H9 (cell line): ENCODE results near the gene CTNNA1. TPM values are rescaled to one million over a fixed set of nuclear protein-coding genes. Genes with fewer than 3 reads are reported as not detected.
"Not testable (repeated sequence)": the region's sequence is repeated elsewhere in the genome, so short reads cannot be mapped to it uniquely, and the experiment has no call there.

Source experiments
- DNase-seq: peaks from one replicate; pipeline ENCODE4 v3.0.0-alpha.2; 2017
- H2AFZ ChIP-seq: one replicate; pipeline ENCODE4 v1.6.1; 2013; ENCODE audit warnings: mild to moderate bottlenecking, low read length, control low read depth, moderate library complexity
- H2AK5ac ChIP-seq: 2 replicates; pipeline ENCODE4 v1.6.1; 2013; ENCODE audit warnings: low read length, control low read depth, mixed read lengths; ENCODE audit not compliant: insufficient read length
- H2BK120ac ChIP-seq: one replicate; pipeline ENCODE4 v1.6.1; 2013; ENCODE audit warnings: low read depth, mild to moderate bottlenecking, low read length, control low read depth, inconsistent platforms; ENCODE audit not compliant: poor library complexity, severe bottlenecking
- H2BK12ac ChIP-seq: 2 replicates; pipeline ENCODE4 v1.6.1; 2013; ENCODE audit warnings: low read length, control low read depth, mixed read lengths, low read depth; ENCODE audit not compliant: insufficient read length
- H2BK15ac ChIP-seq: 2 replicates; pipeline ENCODE4 v1.6.1; 2013; ENCODE audit warnings: low read depth, low read length, control low read depth
- H2BK20ac ChIP-seq: one replicate; pipeline ENCODE4 v1.6.1; 2013; ENCODE audit warnings: low read depth, mild to moderate bottlenecking, low read length, control low read depth, inconsistent platforms; ENCODE audit not compliant: poor library complexity, severe bottlenecking
- H2BK5ac ChIP-seq: 2 replicates; pipeline ENCODE4 v1.6.1; 2013; ENCODE audit warnings: low read length, control low read depth, mixed read lengths; ENCODE audit not compliant: insufficient read length
- H3K14ac ChIP-seq: 2 replicates; pipeline ENCODE4 v1.6.1; 2013; ENCODE audit warnings: low read length, control low read depth; ENCODE audit not compliant: insufficient read depth
- H3K18ac ChIP-seq: 2 replicates; pipeline ENCODE4 v1.6.1; 2013; ENCODE audit warnings: low read depth, mild to moderate bottlenecking, mixed read lengths, low read length, control low read depth; ENCODE audit not compliant: insufficient read length
- H3K23ac ChIP-seq: 2 replicates; pipeline ENCODE4 v1.6.1; 2013; ENCODE audit warnings: low read length, control low read depth, mixed read lengths, low read depth; ENCODE audit not compliant: insufficient read length
- H3K23me2 ChIP-seq: 2 replicates; pipeline ENCODE4 v1.6.1; 2013; ENCODE audit warnings: low read depth, mild to moderate bottlenecking, mixed read lengths, low read length, control low read depth; ENCODE audit not compliant: insufficient read length, poor library complexity, severe bottlenecking
- H3K27ac ChIP-seq: 2 replicates; pipeline ENCODE4 v1.5.1; 2013; ENCODE audit warnings: low read length, control low read depth, mixed read lengths, low read depth; ENCODE audit not compliant: insufficient read length
- H3K27me3 ChIP-seq: 2 replicates; pipeline ENCODE4 v1.6.1; 2013; ENCODE audit warnings: low read length, control low read depth, inconsistent platforms; ENCODE audit not compliant: insufficient read depth
- H3K4ac ChIP-seq: 2 replicates; pipeline ENCODE4 v1.6.1; 2013; ENCODE audit warnings: low read depth, mild to moderate bottlenecking, control low read depth, inconsistent platforms, low read length, moderate library complexity
- H3K4me1 ChIP-seq: 2 replicates; pipeline ENCODE4 v1.6.1; 2013; ENCODE audit warnings: low read length, control low read depth, inconsistent platforms; ENCODE audit not compliant: insufficient read depth
- H3K4me2 ChIP-seq: 2 replicates; pipeline ENCODE4 v1.6.1; 2013; ENCODE audit warnings: low read length, control low read depth, mixed read lengths; ENCODE audit not compliant: insufficient read length, insufficient read depth
- H3K56ac ChIP-seq: 2 replicates; pipeline ENCODE4 v1.6.1; 2013; ENCODE audit warnings: low read depth, mild to moderate bottlenecking, mixed read lengths, low read length, control low read depth; ENCODE audit not compliant: insufficient read length
- H3K79me1 ChIP-seq: 2 replicates; pipeline ENCODE4 v1.6.1; 2013; ENCODE audit warnings: low read depth, mild to moderate bottlenecking, moderate library complexity, low read length, control low read depth, inconsistent platforms; ENCODE audit not compliant: insufficient read depth, poor library complexity, severe bottlenecking
- H3K79me2 ChIP-seq: 2 replicates; pipeline ENCODE4 v1.6.1; 2013; ENCODE audit warnings: low read length, control low read depth, inconsistent platforms; ENCODE audit not compliant: insufficient read depth
- H3K9ac ChIP-seq: 2 replicates; pipeline ENCODE4 v1.6.1; 2013; ENCODE audit warnings: low read length, control low read depth, mixed read lengths; ENCODE audit not compliant: insufficient read length; ENCODE audit errors: extremely low read depth
- H3K9me3 ChIP-seq: one replicate; pipeline ENCODE4 v1.6.1; 2013; ENCODE audit warnings: low read depth, low read length, inconsistent platforms; ENCODE audit not compliant: control insufficient read depth
- H3T11ph ChIP-seq: one replicate; pipeline ENCODE4 v1.6.1; 2013; ENCODE audit warnings: mild to moderate bottlenecking, low read length, control low read depth, inconsistent platforms
- H4K20me1 ChIP-seq: one replicate; pipeline ENCODE4 v1.6.1; 2013; ENCODE audit not compliant: control insufficient read depth, insufficient read length, insufficient read depth
- H4K5ac ChIP-seq: 2 replicates; pipeline ENCODE4 v1.6.1; 2013; ENCODE audit warnings: low read depth, mild to moderate bottlenecking, mixed read lengths, low read length, control low read depth; ENCODE audit not compliant: insufficient read length
- H4K8ac ChIP-seq: replicated peaks from 2 replicates; pipeline ENCODE4 v1.6.1; 2013; ENCODE audit warnings: low read length, control low read depth, mixed read lengths, low read depth; ENCODE audit not compliant: insufficient read length
- H4K91ac ChIP-seq: 2 replicates; pipeline ENCODE4 v1.6.1; 2013; ENCODE audit warnings: low read depth, mild to moderate bottlenecking, moderate library complexity, mixed read lengths, low read length, control low read depth; ENCODE audit not compliant: insufficient read length
- H3K27ac Mint-ChIP-seq, 3 experiments: 2 replicates in 2 of 3; 3 replicates in 1 of 3; pipeline ENCODE4 v1.8.0; 2020 to 2021; ENCODE audit warnings: mixed read lengths in 3 of 3, mild to moderate bottlenecking in 1 of 3, moderate library complexity in 1 of 3
- H3K27me3 Mint-ChIP-seq: 2 replicates; pipeline ENCODE4 v1.8.0; 2021; ENCODE audit warnings: low read depth, mild to moderate bottlenecking, moderate library complexity, mixed read lengths
- H3K36me3 Mint-ChIP-seq, 3 experiments: 2 replicates in 2 of 3; 3 replicates in 1 of 3; pipeline ENCODE4 v1.8.0; 2020 to 2021; ENCODE audit warnings: low read depth in 3 of 3, mixed read lengths in 3 of 3; ENCODE audit not compliant: insufficient read depth in 1 of 3
- H3K4me1 Mint-ChIP-seq, 2 experiments: 2 replicates each; pipeline ENCODE4 v1.8.0; 2020; ENCODE audit warnings: mixed read lengths in 2 of 2
- H3K4me3 Mint-ChIP-seq, 2 experiments: 2 replicates in 1 of 2; 3 replicates in 1 of 2; pipeline ENCODE4 v1.8.0; 2020 to 2021; ENCODE audit warnings: mild to moderate bottlenecking in 2 of 2, mixed read lengths in 2 of 2, moderate library complexity in 1 of 2
- H3K9me3 Mint-ChIP-seq, 2 experiments: 2 replicates in 1 of 2; 3 replicates in 1 of 2; pipeline ENCODE4 v1.8.0; 2020; ENCODE audit warnings: mild to moderate bottlenecking in 2 of 2, mixed read lengths in 2 of 2, moderate library complexity in 1 of 2
- whole genome bisulfite sequencing: extraction: QIAGEN DNeasy Blood & Tissue Kit; methylation state at CpG from one replicate; pipeline ENCODE4 v1.1.7; 2013; ENCODE audit warnings: missing lambda C conversion rate, low lambda C conversion rate, mixed read lengths; ENCODE audit not compliant: insufficient read length; ENCODE audit errors: extremely low coverage; 5-methylcytosine and 5-hydroxymethylcytosine counted together
- total RNA-seq: library from RNA; stranded (reverse); gene quantifications from 2 replicates; pipeline ENCODE4 v1.2.1, GENCODE V29; 2021
- TF ChIP-seq, protein P1 (sequence below): fragments of 200-600 bp; sonication (generic); conservative IDR thresholded peaks from 3 replicates; pipeline ENCODE4 v1.8.0; 2021; ENCODE audit warnings: antibody characterized with exemption, mild to moderate bottlenecking

Gene CTNNA1
- total RNA-seq, 1 experiment from 2014 or later: 354 TPM

DNA sequence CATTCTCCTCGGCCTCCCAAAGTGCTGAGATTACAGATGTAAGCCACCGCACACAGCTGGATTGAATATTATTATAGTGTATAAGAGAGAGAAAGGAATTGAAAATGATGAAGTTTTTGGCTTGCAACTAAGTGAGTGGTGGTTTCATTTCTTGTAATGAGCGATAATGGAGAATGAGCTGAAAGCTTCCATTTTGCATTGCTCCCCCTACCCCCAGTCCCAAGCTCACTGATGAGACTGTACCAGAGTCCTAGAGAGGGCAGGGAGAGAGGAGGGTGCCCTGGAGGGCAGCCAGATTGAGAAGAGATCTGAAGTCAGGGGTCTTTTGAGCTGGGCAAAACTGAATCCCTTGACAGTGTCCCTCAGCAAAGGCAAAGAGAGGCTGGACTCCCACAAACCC lies 38.5 kb upstream of the CTNNA1 start:
- Histone ChIP-seq H2AFZ (no peak overlapping the region), H2BK12ac (no peak overlapping the region), H3K4ac (no peak overlapping the region), H2BK15ac (no peak overlapping the region), H2AK5ac (no peak overlapping the region), H3K23ac (no peak overlapping the region), H3K23me2 (no peaks in the 10 kb centered on the region), H2BK20ac (no peak overlapping the region), H4K20me1 (no peaks in the 10 kb centered on the region), H4K5ac (no peak overlapping the region), H3K9ac (no peak overlapping the region), H3K4me2 (no peak overlapping the region), H3K27me3 (no peaks in the 10 kb centered on the region), H3K9me3 (no peaks in the 10 kb centered on the region), H4K8ac (no peak overlapping the region), H3K79me1 (no peaks in the 10 kb centered on the region), H3K56ac (no peak overlapping the region), H3K79me2 (no peaks in the 10 kb centered on the region), H3K14ac (no peak overlapping the region), H2BK5ac (no peak overlapping the region), H4K91ac (no peak overlapping the region), H3K27ac (no peak overlapping the region), H3K4me1 (no peaks in the 10 kb centered on the region; the same call in 1 of the 2 replicates), H3K18ac (no peak overlapping the region), H3T11ph (no peak overlapping the region), H2BK120ac (no peak overlapping the region)
- no peak overlapping the region for H3K4me3 Mint-ChIP-seq
- no peak overlapping the region for H3K27ac Mint-ChIP-seq
- H3K4me1 Mint-ChIP-seq: peaks cover 25% of the 10 kb centered on the region in 2 experiments
- H3K36me3 Mint-ChIP-seq: no peaks in the 10 kb centered on the region; a peak in 1 of 7 replicates
- no peaks in the 10 kb centered on the region for H3K27me3 Mint-ChIP-seq
- TF ChIP-seq, protein P1, sequence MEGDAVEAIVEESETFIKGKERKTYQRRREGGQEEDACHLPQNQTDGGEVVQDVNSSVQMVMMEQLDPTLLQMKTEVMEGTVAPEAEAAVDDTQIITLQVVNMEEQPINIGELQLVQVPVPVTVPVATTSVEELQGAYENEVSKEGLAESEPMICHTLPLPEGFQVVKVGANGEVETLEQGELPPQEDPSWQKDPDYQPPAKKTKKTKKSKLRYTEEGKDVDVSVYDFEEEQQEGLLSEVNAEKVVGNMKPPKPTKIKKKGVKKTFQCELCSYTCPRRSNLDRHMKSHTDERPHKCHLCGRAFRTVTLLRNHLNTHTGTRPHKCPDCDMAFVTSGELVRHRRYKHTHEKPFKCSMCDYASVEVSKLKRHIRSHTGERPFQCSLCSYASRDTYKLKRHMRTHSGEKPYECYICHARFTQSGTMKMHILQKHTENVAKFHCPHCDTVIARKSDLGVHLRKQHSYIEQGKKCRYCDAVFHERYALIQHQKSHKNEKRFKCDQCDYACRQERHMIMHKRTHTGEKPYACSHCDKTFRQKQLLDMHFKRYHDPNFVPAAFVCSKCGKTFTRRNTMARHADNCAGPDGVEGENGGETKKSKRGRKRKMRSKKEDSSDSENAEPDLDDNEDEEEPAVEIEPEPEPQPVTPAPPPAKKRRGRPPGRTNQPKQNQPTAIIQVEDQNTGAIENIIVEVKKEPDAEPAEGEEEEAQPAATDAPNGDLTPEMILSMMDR: no peak
- no peak for DNase-seq
- no peaks in the 10 kb centered on the region for H3K9me3 Mint-ChIP-seq
- WGBS: no CpG with 5 or more reads among the region's 3 CpGs

DNA sequence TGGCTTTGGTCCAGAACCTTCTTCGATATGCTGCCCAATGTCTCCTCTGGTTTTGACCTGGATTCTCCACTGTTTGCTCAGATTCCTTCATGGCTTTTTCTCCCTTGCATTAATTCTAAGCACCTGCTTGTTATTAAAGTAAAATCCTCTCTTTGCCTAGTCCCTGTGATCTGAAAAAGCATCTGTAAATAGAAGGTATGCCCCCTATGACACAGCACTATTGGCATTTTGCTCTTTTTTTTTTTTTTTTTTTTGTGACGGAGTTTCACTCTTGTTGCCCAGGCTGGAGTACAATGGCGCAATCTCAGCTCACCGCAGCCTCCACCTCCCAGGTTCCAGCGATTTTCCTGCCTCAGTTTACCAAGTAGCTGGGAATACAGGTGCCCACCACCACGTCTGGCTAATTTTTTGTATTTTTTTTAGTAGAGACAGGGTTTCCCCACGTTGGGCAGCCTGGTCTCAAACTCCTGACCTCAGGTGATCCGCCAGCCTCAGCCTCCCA lies 37.2 kb upstream of the CTNNA1 start:
- not testable (repeated sequence) for H3T11ph ChIP-seq, H3K14ac ChIP-seq, H4K20me1 ChIP-seq, H2BK12ac ChIP-seq, H4K91ac ChIP-seq, H3K4me2 ChIP-seq, H3K9me3 ChIP-seq, H3K23ac ChIP-seq, H3K9ac ChIP-seq, H2BK15ac ChIP-seq, H2BK120ac ChIP-seq, H3K27me3 ChIP-seq, H2BK20ac ChIP-seq, H3K23me2 ChIP-seq, H3K27me3 Mint-ChIP-seq, H2BK5ac ChIP-seq, DNase-seq, H3K56ac ChIP-seq, H4K5ac ChIP-seq, H3K79me1 ChIP-seq, H3K4me3 Mint-ChIP-seq, H3K79me2 ChIP-seq, H3K18ac ChIP-seq, H2AFZ ChIP-seq, H3K4me1 ChIP-seq, H3K4ac ChIP-seq, H3K9me3 Mint-ChIP-seq, H3K27ac ChIP-seq, H3K36me3 Mint-ChIP-seq, H4K8ac ChIP-seq, H2AK5ac ChIP-seq
- H3K27ac Mint-ChIP-seq: peak overlapping the region in 1 of 3 experiments; percentile 86; a peak in 4 of 7 replicates
- WGBS: no CpG with 5 or more reads among the region's 8 CpGs
- H3K4me1 Mint-ChIP-seq: peaks cover 30 to 31% of the 10 kb centered on the region in 2 experiments
